ENCODE results near the gene TM4SF18.

The TM4SF18 gene

GRCh38 chr3:149280671-149281349, 52.6 kb downstream of the TM4SF18 start:
- no peak for DNase-seq

- no peak for DNase-seq
Observed at GRCh38 chr3:149278911-149279310, 54.5 kb downstream of the TM4SF18 start.

GRCh38 chr3:149277331-149277813, 56.1 kb downstream of the TM4SF18 start:
- peak; percentile 57 for DNase-seq

GRCh38 chr3:149276619-149277018, 56.8 kb downstream of the TM4SF18 start:
- DNase-seq, result no peak

- DNase-seq, result no peak
Observed at GRCh38 chr3:149274220-149274619, 59.2 kb downstream of the TM4SF18 start.

- peak; percentile 82 for DNase-seq
Observed at GRCh38 chr3:149273096-149273751, 60.2 kb downstream of the TM4SF18 start.

GRCh38 chr3:149271669-149272068, 61.8 kb downstream of the TM4SF18 start:
- no peak for DNase-seq

- no peak for DNase-seq
Observed at GRCh38 chr3:149270180-149270579, 63.3 kb downstream of the TM4SF18 start.

GRCh38 chr3:149269687-149270086, 63.7 kb downstream of the TM4SF18 start:
- DNase-seq, result no peak
